DMS114 treated with DMSO at 0.1 percent for 48 hours (cell line): ENCODE measurements around the gene TMEM225B.
"Not testable (repeated sequence)": the region's sequence is repeated elsewhere in the genome, so short reads cannot be mapped to it uniquely, and the experiment has no call there.

Experiments
- DNase-seq: peaks from one replicate; lab custom pipeline; 2025; ENCODE audit not compliant: unreplicated experiment; lab: John Stamatoyannopoulos, UW

The TMEM225B gene

GRCh38 chr7:99579281-99579955 lies 18.6 kb upstream of the TMEM225B start:
- no peak for DNase-seq

- peak; percentile 32 for DNase-seq
Observed at GRCh38 chr7:99579956-99580777, 17.9 kb upstream of the TMEM225B start.

GRCh38 chr7:99580778-99581332 lies 17.2 kb upstream of the TMEM225B start:
- not testable (repeated sequence) for DNase-seq

GRCh38 chr7:99588868-99589267 lies 9.2 kb upstream of the TMEM225B start:
- DNase-seq = no peak

- no peak for DNase-seq
Observed at GRCh38 chr7:99594948-99595745, 2.9 kb upstream of the TMEM225B start.

GRCh38 chr7:99596408-99596955 lies 1.6 kb upstream of the TMEM225B start:
- DNase-seq = no peak

- DNase-seq = no peak
Observed at GRCh38 chr7:99599836-99600235, 1.8 kb downstream of the TMEM225B start.

- no peak for DNase-seq
Observed at GRCh38 chr7:99601656-99602310, 3.7 kb downstream of the TMEM225B start.

- no peak for DNase-seq
Observed at GRCh38 chr7:99605527-99605926, 7.5 kb downstream of the TMEM225B start.

- no peak for DNase-seq
Observed at GRCh38 chr7:99606531-99606930, 8.5 kb downstream of the TMEM225B start.

GRCh38 chr7:99607548-99607947 lies 9.5 kb downstream of the TMEM225B start:
- no peak for DNase-seq

GRCh38 chr7:99614495-99614894 lies 16.4 kb downstream of the TMEM225B start:
- no peak for DNase-seq

- DNase-seq = no peak
Observed at GRCh38 chr7:99615989-99616358, 17.9 kb downstream of the TMEM225B start.

GRCh38 chr7:99616359-99617191 lies 18.5 kb downstream of the TMEM225B start, which contains the start of gene ZSCAN25:
TSS of gene ZSCAN25 (plus strand) at chr7:99616946. CDS start at chr7:99619607, 2,661 bp downstream.
- DNase-seq = peak; percentile 82

- no peak for DNase-seq
Observed at GRCh38 chr7:99617192-99617781, 19.2 kb downstream of the TMEM225B start.

- DNase-seq = no peak
Observed at GRCh38 chr7:99618726-99619125, 20.7 kb downstream of the TMEM225B start.

GRCh38 chr7:99619571-99620130 lies 21.6 kb downstream of the TMEM225B start:
- DNase-seq = no peak

- no peak for DNase-seq
Observed at GRCh38 chr7:99621271-99621670, 23.2 kb downstream of the TMEM225B start.

- DNase-seq = no peak
Observed at GRCh38 chr7:99622596-99622995, 24.5 kb downstream of the TMEM225B start.
